NOMO-1 treated with dmso at 0.1 percent for 144 hours (cell line): ENCODE results near the gene TXLNG.

ENCODE experiments used
- DNase-seq: peaks from one replicate; lab custom pipeline; 2025; ENCODE audit not compliant: unreplicated experiment; lab: John Stamatoyannopoulos, UW

The TXLNG gene

DNA sequence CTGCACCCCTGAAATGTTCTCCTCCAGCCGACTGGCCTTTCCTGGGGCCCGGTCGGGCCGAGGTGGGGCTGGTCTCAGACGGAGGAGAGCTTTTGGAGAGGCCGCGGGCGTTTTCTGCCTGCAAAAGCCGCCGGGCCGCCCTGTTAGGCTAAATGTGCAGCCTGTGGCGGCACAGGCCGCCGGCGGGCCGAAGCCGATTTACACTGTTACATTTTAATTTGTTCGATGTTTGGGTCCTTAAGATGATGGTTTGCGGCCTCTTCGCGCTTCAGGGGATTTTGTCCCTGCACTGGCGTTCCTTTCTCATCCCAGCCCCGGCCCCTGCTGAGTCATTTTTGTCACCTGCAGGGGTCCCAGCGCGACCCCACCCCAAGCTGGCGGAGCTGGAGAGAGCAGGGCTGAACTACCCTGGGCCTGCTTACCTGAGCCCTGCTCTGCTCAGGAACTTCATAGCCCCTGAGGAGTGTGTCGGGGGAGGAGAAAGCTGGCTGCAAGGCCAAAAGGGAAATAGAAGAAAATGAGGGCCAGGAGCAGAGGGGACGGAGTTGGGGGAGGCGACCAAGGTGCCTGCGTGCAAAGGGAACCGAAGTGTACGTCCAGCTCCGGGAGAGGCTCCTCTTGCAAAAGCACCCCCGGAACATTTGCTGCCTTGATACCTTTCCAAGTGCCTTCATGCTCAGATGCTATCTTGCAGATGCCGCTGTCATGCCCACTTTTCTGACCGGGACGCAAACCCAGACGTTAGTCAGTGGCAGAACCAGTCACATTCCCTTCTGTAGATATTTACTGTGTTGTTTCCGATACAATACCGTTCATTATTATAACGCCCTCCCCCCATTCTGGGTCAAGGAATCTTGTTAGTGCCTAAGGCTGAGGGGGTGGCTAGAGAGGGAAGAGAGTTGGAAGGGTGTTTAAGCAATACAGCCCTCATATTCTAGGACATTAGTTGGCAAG, 84.9 kb downstream of the TXLNG start:
- DNase-seq = peak; percentile 66

DNA sequence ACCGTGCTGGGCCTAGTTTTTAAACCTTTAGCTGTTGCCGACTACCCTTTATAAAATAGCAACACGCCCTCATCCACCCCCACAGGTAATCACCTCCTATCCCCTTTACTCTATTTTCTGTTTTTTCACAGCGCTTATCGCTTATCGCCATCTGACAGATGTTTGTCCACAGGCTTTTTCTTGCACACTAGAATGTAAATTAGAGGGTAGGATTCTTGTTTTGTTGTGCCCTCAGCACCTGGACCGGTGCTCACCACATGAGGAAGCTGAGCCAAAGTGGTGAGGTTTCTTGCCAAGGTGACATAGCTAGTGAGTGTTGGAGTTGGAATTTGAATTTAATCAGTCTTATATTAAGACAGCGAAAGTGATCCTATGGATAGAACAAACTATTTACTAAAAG, 86.8 kb downstream of the TXLNG start:
- DNase-seq = no peak

DNA sequence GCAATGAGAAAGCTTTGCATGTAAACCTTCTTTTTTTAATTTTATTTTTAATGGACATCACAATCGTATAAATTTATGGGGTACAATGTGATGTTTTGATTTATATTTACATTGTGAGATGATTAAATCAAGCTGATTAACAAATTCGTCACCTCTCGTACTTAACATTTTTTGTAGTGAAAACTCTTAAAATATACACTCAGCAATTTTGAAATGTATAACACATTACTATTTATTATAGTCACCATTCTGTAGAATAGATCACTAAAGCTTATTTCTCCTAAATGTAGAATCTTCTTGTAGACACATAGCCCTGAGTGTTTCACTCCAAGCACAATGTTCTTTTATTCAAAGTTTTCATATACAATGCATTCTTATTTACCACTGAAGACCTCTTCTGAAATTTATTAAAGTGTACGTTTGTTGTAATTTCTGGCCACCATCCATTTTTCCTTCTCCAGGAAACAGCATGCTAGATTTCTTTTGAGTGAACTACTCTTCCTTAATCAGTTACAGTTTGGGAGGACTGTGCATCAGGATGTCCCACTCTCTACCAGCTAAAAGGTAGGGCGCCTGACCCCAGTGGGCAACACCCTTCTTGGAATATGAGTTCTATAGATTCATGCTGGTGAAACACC, 88.3 kb downstream of the TXLNG start:
- DNase-seq = no peak

DNA sequence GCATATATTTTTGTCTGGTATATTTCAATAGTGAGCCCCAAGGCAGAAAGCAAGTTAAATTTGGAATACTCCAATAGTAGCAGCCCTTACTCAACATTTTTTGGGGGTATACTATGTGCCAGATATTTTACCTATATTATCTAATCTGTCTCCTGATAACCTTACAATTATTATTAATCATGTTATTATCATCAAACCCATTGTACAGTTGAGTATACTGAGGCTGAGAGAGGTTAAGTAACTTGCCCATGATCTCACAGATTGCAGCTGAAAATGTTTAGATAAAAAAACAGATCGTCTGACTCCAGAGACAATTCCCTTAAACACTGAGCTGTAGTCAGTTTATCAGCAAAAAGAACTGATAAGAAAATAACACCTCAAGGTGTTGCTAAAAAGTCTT, 90.4 kb downstream of the TXLNG start:
- DNase-seq = no peak

DNA sequence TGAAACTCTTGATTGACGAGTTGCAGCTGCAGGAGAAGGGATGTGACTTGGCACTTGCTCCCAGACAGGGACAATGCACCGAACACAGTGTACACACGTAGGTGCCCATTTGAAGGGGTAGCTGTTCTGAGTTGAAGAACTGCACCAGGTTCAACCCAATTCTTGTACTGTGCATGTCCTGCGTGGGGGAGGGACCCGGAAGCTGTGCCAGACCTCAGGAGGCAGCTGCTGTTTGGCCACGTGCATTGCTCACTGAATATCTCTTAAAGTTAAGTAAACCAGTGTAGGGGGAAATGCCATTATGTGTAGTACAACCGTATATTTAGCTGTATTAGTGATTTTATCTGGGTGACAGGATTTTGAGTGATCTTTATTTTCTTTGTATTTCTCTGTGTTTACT, 95.9 kb downstream of the TXLNG start:
- no peak for DNase-seq

DNA sequence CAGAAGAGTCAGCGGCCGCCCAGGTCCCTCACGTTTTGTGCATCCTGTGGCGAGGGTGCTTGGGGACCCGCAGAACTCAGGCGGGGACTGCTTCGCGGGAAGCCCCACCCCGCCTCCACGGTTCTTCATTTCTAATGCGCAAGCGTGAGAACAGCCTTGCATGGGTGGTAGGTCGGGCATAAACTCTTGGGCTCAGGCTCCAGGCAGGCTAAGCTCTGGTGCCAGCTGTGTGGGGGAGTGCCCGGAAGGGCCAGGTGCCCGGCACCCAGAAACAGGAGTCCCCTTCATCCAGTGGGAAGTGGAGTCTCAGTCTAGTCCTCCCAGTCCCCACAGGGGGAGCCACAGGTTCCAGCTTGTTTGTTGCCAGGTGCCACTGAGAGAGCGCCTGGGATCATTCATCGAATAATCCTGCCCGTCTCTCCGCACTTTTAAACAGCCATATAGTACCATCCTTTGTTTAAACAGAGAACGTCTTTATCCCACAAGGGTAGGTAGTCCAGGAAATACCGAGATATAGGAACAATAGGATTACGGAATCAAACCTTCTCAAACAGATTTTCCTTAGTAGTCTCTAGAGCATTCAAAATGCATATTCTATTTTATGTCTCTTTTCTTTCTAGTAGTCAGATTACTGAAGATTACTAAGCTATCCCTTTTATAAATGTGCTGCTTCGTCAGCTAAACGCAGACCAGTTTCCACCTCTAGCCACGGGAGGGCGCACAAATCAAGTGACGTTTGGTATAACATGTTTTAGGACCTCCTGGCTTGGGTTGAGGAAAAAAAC, 96.6 kb downstream of the TXLNG start:
- peak; percentile 48 for DNase-seq

DNA sequence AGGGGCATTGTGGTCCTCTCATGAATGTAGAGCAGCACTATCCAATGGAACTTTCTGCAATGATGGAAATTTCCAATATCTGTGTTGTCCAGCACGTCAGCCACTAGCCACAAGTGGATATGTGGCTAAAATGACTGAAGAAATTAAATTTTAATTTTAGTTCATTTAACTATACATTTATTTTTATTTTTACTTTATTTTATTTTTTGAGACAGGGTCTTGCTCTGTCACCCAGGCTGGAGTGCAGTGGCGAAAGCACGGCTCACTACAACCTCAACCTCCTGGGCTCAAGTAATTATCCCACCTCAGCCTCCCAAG, 97.2 kb downstream of the TXLNG start:
- DNase-seq = no peak

DNA sequence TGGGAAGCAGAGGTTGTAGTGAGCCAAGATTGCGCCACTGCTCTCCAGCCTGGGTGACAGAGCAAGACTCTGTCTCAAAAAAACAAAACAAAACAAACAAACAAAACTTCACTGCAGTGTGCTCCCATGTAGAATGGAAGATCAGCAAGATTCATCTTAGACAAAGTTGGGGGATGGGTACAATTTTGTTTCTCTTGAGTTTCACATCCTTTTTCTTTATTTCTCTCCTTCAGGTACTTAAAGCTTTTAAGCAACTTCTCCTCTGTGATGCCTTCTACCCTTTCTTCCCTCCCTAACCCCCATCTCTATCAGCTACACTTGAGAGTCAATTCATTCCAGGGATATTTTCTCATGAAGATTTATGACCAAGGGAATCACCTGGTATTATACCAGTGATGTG, 99.4 kb downstream of the TXLNG start:
- DNase-seq = peak; percentile 49

DNA sequence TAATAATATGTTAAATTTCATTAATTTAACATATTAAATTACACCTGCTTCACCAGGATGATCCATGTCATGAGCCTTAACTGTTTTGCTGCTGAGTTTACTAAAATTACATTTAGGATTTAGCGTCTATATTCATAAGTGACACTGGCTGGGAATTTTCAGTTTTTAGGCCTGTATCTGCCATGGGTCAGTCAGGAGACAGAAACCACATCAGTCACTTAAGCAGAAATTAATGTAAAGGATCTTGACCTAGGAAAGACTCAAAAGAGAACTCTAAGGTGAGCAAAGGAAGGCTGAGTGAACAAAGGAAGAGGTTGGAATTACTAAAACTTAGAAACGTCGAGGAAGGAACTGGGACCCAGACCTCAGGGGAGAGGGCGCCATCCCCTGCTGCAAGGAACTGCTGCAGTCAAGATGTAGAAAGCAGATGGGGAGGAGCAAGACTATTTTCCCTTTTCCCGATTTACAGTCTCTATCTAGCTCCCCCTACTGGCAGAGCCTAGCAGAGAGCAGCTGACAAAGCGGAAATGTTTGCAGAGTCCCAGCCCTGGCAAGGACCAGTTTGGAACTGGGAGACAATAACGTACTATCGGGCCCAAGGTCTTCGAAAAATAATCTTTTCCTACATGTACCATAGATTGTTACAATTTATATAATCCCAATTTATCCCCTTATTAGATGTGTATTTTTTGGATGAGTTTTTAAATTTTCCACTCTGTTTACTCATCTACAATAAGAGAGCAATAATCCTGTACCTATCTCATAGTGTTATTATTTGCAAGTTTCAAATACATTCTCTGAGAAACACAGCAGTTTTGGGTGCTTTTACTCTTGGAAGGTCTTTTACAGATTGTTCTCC, 106.5 kb downstream of the TXLNG start:
- peak; percentile 74 for DNase-seq
